HEK293 (cell line): ENCODE results near the gene TPRN.

Experiments
- HIC1 ChIP-seq: fragments of 450-650 bp; formaldehyde crosslinking; IDR thresholded peaks from 2 replicates; pipeline ENCODE4 v1.5.1; 2016; ENCODE audit warnings: missing biosample characterization, missing genetic modification characterization
- KLF17 ChIP-seq: fragments of 450-650 bp; formaldehyde crosslinking; IDR thresholded peaks from 2 replicates; pipeline ENCODE4 v1.5.1; 2016; ENCODE audit warnings: missing biosample characterization, missing genetic modification characterization
- KLF7 ChIP-seq: fragments of 450-650 bp; formaldehyde crosslinking; IDR thresholded peaks from 2 replicates; pipeline ENCODE4 v1.5.1; 2016; ENCODE audit warnings: missing biosample characterization, missing genetic modification characterization, borderline replicate concordance
- MYNN ChIP-seq: fragments of 450-650 bp; formaldehyde crosslinking; IDR thresholded peaks from 2 replicates; pipeline ENCODE4 v1.5.1; 2016; ENCODE audit warnings: missing biosample characterization, missing genetic modification characterization, borderline replicate concordance
- REPIN1 ChIP-seq: fragments of 450-650 bp; formaldehyde crosslinking; IDR thresholded peaks from 2 replicates; pipeline ENCODE4 v1.5.1; 2017; ENCODE audit warnings: missing biosample characterization, missing genetic modification characterization, low read depth
- REST ChIP-seq: fragments of 450-650 bp; formaldehyde crosslinking; IDR thresholded peaks from 2 replicates; pipeline ENCODE4 v1.5.1; 2016; ENCODE audit warnings: missing biosample characterization, missing genetic modification characterization
- TCF7L2 ChIP-seq: IDR thresholded peaks from 2 replicates; pipeline ENCODE4 v1.6.1; 2011; ENCODE audit warnings: low read depth, mild to moderate bottlenecking, inconsistent platforms, low read length, moderate library complexity, borderline replicate concordance
- ZBTB17 ChIP-seq: fragments of 450-650 bp; formaldehyde crosslinking; IDR thresholded peaks from 2 replicates; pipeline ENCODE4 v1.5.1; 2016; ENCODE audit warnings: missing biosample characterization, missing genetic modification characterization
- ZBTB44 ChIP-seq: fragments of 450-650 bp; IDR thresholded peaks from 2 replicates; pipeline ENCODE4 v1.5.1; 2018; ENCODE audit warnings: missing biosample characterization, mild to moderate bottlenecking, missing genetic modification characterization
- ZBTB8A ChIP-seq: fragments of 450-650 bp; formaldehyde crosslinking; IDR thresholded peaks from 2 replicates; pipeline ENCODE4 v1.5.1; 2016; ENCODE audit warnings: missing biosample characterization, missing genetic modification characterization
- ZNF121 ChIP-seq: fragments of 450-650 bp; formaldehyde crosslinking; IDR thresholded peaks from 2 replicates; pipeline ENCODE4 v1.5.1; 2016; ENCODE audit warnings: missing biosample characterization, missing genetic modification characterization
- ZNF133 ChIP-seq: fragments of 450-650 bp; formaldehyde crosslinking; IDR thresholded peaks from 2 replicates; pipeline ENCODE4 v1.5.1; 2016; ENCODE audit warnings: missing biosample characterization, missing genetic modification characterization
- ZNF148 ChIP-seq: fragments of 450-650 bp; formaldehyde crosslinking; IDR thresholded peaks from 2 replicates; pipeline ENCODE4 v1.5.0; 2017; ENCODE audit warnings: missing biosample characterization, missing genetic modification characterization, borderline replicate concordance
- ZNF19 ChIP-seq: fragments of 450-650 bp; formaldehyde crosslinking; IDR thresholded peaks from 2 replicates; pipeline ENCODE4; 2016; ENCODE audit warnings: missing biosample characterization, missing genetic modification characterization, low read depth
- ZNF2 ChIP-seq: fragments of 450-650 bp; formaldehyde crosslinking; IDR thresholded peaks from 2 replicates; pipeline ENCODE4 v1.5.1; 2016; ENCODE audit warnings: missing biosample characterization, missing genetic modification characterization
- ZNF202 ChIP-seq: fragments of 450-650 bp; formaldehyde crosslinking; IDR thresholded peaks from 2 replicates; pipeline ENCODE4 v1.5.1; 2016; ENCODE audit warnings: missing biosample characterization, missing genetic modification characterization, borderline replicate concordance
- ZNF223 ChIP-seq: fragments of 450-650 bp; formaldehyde crosslinking; IDR thresholded peaks from 2 replicates; pipeline ENCODE4 v1.5.1; 2016; ENCODE audit warnings: missing biosample characterization, missing genetic modification characterization
- ZNF239 ChIP-seq: fragments of 450-650 bp; formaldehyde crosslinking; IDR thresholded peaks from 2 replicates; pipeline ENCODE4 v1.5.1; 2016; ENCODE audit warnings: missing biosample characterization, missing genetic modification characterization
- ZNF398 ChIP-seq: fragments of 450-650 bp; formaldehyde crosslinking; IDR thresholded peaks from 2 replicates; pipeline ENCODE4 v1.5.1; 2017; ENCODE audit warnings: missing biosample characterization, missing genetic modification characterization
- ZNF549 ChIP-seq: fragments of 450-650 bp; IDR thresholded peaks from 2 replicates; pipeline ENCODE4 v1.5.1; 2018; ENCODE audit warnings: missing biosample characterization, missing genetic modification characterization, mild to moderate bottlenecking, inconsistent platforms, moderate library complexity
- ZNF558 ChIP-seq: fragments of 450-650 bp; formaldehyde crosslinking; IDR thresholded peaks from 2 replicates; pipeline ENCODE4 v1.5.1; 2016; ENCODE audit warnings: missing biosample characterization, missing genetic modification characterization
- ZNF561 ChIP-seq: fragments of 450-650 bp; IDR thresholded peaks from 2 replicates; pipeline ENCODE4 v1.5.1; 2018; ENCODE audit warnings: missing biosample characterization, missing genetic modification characterization, borderline replicate concordance
- ZNF623 ChIP-seq: fragments of 450-650 bp; formaldehyde crosslinking; IDR thresholded peaks from 2 replicates; pipeline ENCODE4 v1.5.1; 2016; ENCODE audit warnings: missing biosample characterization, missing genetic modification characterization
- ZSCAN18 ChIP-seq: fragments of 450-650 bp; formaldehyde crosslinking; IDR thresholded peaks from 2 replicates; pipeline ENCODE4 v1.5.1; 2016; ENCODE audit warnings: missing biosample characterization, missing genetic modification characterization

Gene TPRN

GRCh38 chr9:137200311-137201204, at the start of gene TPRN (continued):
- TF ChIP-seq HIC1 (tag by site-specific recombination) (peak; percentile 93), TCF7L2 (no peak), ZBTB44 (tag by site-specific recombination) (no peak), ZNF623 (tag by site-specific recombination) (no peak), ZNF133 (tag by site-specific recombination) (no peak), ZSCAN18 (no peak), ZNF239 (tag by site-specific recombination) (no peak), ZNF2 (tag by site-specific recombination) (0 out of 2 replicates have a peak, but pooled peaks have one; percentile 41), ZNF148 (tag by site-specific recombination) (no peak), ZNF19 (no peak), ZNF223 (tag by site-specific recombination) (no peak), ZNF561 (no peak), ZNF202 (tag by site-specific recombination) (no peak), ZBTB8A (peak; percentile 75), REPIN1 (no peak), ZBTB17 (tag by site-specific recombination) (peak; percentile 77), ZNF549 (tag by site-specific recombination) (no peak), ZNF398 (no peak), ZNF558 (tag by site-specific recombination) (no peak), MYNN (tag by site-specific recombination) (no peak), ZNF121 (tag by site-specific recombination) (no peak), REST (tag by site-specific recombination) (no peak), KLF17 (tag by site-specific recombination) (no peak; the same call in 1 of the 2 replicates), KLF7 (tag by site-specific recombination) (no peak)
